ENCODE data around the gene CASTOR1.

CASTOR1 gene

DNA sequence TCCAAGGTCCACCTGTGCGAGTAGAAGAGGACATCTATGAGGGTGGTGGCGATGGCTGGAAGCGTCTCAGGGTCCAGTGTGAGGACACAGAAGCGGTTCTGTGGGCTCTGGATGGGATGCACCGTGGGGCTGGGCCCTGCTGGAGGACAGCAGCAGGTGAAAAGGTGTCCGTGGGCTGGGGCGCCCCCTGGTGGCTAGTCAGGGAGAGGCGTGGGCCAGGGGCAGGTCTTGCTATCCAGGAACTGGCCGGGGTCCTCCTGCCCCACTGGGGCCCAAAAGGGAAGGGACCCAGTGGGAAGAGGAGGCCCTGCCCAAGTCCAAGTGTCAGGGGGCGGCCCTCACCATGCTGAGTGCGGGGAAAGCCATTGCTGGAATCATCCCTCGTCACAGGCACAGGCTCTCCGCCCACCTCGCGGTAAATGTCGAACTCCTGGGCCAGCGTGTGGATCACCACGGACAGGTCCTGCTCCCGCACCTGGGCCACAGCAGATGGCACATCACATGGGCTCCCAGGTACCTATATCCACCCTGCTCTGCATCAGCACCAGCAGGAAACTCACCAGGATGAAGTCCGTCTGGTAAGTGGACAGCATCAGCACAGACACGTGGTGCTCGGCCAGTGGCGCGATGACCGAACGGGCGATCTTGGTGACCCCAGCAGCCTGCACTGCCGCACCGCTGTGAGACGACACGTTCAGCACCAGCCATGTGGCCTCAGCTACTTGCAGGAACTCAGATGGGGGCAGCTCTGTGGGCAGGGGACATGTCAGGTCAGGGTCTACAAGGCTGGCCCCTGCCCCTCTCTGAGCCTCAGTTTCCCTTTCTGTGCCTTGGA, 2.3 kb downstream of the CASTOR1 start:
- no peaks in the 10 kb centered on the region for H4K20me1 ChIP-seq (ENCODE audit: insufficient read depth, low read length, poor library complexity, severe bottlenecking)
- H3K4me3 ChIP-seq (ENCODE audit: low read length, poor library complexity, severe bottlenecking) = no peak overlapping the region
- no peak overlapping the region for H3K9ac ChIP-seq (ENCODE audit: low read depth, low read length, poor library complexity, severe bottlenecking)
- H3K36me3 ChIP-seq (ENCODE audit: insufficient read depth, low read length) = peaks cover 10% of the 10 kb centered on the region; the same call in 1 of the 2 replicates
- H3K9me2 ChIP-seq (replicated peaks; ENCODE audit: low read depth, low read length) = no peaks in the 10 kb centered on the region
- H3K4me1 ChIP-seq (ENCODE audit: insufficient read depth, low read length, poor library complexity, severe bottlenecking) = peaks cover 49% of the 10 kb centered on the region
- H2AFZ ChIP-seq (ENCODE audit: low read length) = no peak overlapping the region
- H3K4me2 ChIP-seq (ENCODE audit: low read depth, low read length, poor library complexity, severe bottlenecking) = no peak overlapping the region
- no peaks in the 10 kb centered on the region for H3K9me3 ChIP-seq (ENCODE audit: insufficient read depth, low read depth, low read length)
- H3F3A ChIP-seq (ENCODE audit: low read depth) = 0 out of 2 replicates have a peak, but pooled peaks cover 8% of the 10 kb centered on the region
- H3K79me2 ChIP-seq (ENCODE audit: insufficient read depth, low read length) = peaks cover 9% of the 10 kb centered on the region
- no peak for TF ChIP-seq EZH2phosphoT487 (IDR thresholded peaks at IDR 0.05; ENCODE audit: borderline replicate concordance)
- TF ChIP-seq, protein P1, sequence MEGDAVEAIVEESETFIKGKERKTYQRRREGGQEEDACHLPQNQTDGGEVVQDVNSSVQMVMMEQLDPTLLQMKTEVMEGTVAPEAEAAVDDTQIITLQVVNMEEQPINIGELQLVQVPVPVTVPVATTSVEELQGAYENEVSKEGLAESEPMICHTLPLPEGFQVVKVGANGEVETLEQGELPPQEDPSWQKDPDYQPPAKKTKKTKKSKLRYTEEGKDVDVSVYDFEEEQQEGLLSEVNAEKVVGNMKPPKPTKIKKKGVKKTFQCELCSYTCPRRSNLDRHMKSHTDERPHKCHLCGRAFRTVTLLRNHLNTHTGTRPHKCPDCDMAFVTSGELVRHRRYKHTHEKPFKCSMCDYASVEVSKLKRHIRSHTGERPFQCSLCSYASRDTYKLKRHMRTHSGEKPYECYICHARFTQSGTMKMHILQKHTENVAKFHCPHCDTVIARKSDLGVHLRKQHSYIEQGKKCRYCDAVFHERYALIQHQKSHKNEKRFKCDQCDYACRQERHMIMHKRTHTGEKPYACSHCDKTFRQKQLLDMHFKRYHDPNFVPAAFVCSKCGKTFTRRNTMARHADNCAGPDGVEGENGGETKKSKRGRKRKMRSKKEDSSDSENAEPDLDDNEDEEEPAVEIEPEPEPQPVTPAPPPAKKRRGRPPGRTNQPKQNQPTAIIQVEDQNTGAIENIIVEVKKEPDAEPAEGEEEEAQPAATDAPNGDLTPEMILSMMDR (conservative IDR thresholded peaks at IDR 0.05; ENCODE audit: low read length) = peak; percentile 83
- H3K27me3 ChIP-seq (ENCODE audit: insufficient read depth, low read length, poor library complexity, severe bottlenecking) = no peaks in the 10 kb centered on the region

DNA sequence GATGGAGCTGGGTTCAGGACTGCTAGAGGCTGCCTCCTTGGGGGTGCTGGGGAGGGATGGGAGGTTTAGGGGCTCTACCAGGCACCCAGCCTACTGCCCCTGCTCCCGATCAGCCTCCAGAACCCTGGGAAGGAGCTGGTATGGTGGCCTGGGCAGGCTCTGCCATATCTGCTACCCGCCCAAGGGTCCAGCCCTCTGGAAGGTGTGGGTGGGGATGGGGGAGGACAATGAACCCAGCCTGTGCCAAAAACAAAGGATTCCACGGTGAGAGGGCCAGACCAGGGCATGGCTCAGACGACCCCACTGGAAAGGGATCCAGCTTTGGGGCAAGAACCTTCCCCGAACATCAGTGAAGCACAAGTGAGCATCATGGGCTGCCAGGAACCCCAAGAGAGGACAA, 3.0 kb downstream of the CASTOR1 start:
- Histone ChIP-seq H3K4me2 (ENCODE audit: low read depth, low read length, poor library complexity, severe bottlenecking) (no peak overlapping the region), H3K9me2 (replicated peaks; ENCODE audit: low read depth, low read length) (no peaks in the 10 kb centered on the region), H3K27me3 (ENCODE audit: insufficient read depth, low read length, poor library complexity, severe bottlenecking) (no peaks in the 10 kb centered on the region), H2AFZ (ENCODE audit: low read length) (no peak overlapping the region), H3K79me2 (ENCODE audit: insufficient read depth, low read length) (peaks cover 9% of the 10 kb centered on the region), H3K36me3 (ENCODE audit: insufficient read depth, low read length) (peaks cover 4% of the 10 kb centered on the region; the same call in 1 of the 2 replicates), H3K4me3 (ENCODE audit: low read length, poor library complexity, severe bottlenecking) (no peak overlapping the region), H3K4me1 (ENCODE audit: insufficient read depth, low read length, poor library complexity, severe bottlenecking) (peaks cover 46% of the 10 kb centered on the region), H3F3A (ENCODE audit: low read depth) (0 out of 2 replicates have a peak, but pooled peaks cover 8% of the 10 kb centered on the region), H3K9ac (ENCODE audit: low read depth, low read length, poor library complexity, severe bottlenecking) (no peak overlapping the region), H3K9me3 (ENCODE audit: insufficient read depth, low read depth, low read length) (no peaks in the 10 kb centered on the region), H4K20me1 (ENCODE audit: insufficient read depth, low read length, poor library complexity, severe bottlenecking) (no peaks in the 10 kb centered on the region)
- TF ChIP-seq, protein P1 (conservative IDR thresholded peaks at IDR 0.05; ENCODE audit: low read length) = no peak
- TF ChIP-seq EZH2phosphoT487 (IDR thresholded peaks at IDR 0.05; ENCODE audit: borderline replicate concordance) = no peak

DNA sequence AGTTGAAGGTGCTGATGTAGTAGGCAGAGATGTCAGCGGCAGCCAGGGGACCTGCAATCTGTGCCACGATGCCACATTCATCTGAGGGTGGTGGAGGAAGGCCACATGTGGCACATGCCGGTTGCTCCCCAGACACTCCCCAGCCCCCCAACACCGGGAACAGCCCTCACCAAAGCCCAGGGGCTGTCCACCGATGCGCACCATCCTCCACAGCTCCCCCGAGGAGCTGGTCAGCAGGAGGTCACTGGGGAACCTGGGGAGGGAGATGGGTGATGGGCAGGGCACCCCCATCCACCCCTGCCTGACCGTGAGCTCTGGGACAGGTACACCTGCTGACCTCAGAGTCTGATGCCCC, 3.5 kb downstream of the CASTOR1 start:
- Histone ChIP-seq H3F3A (ENCODE audit: low read depth) (0 out of 2 replicates have a peak, but pooled peaks cover 8% of the 10 kb centered on the region), H3K4me1 (ENCODE audit: insufficient read depth, low read length, poor library complexity, severe bottlenecking) (peaks cover 41% of the 10 kb centered on the region), H3K27me3 (ENCODE audit: insufficient read depth, low read length, poor library complexity, severe bottlenecking) (no peaks in the 10 kb centered on the region), H3K9me3 (ENCODE audit: insufficient read depth, low read depth, low read length) (no peaks in the 10 kb centered on the region), H3K4me3 (ENCODE audit: low read length, poor library complexity, severe bottlenecking) (no peak overlapping the region), H4K20me1 (ENCODE audit: insufficient read depth, low read length, poor library complexity, severe bottlenecking) (no peaks in the 10 kb centered on the region), H3K9me2 (replicated peaks; ENCODE audit: low read depth, low read length) (no peaks in the 10 kb centered on the region), H3K4me2 (ENCODE audit: low read depth, low read length, poor library complexity, severe bottlenecking) (no peak overlapping the region), H3K79me2 (ENCODE audit: insufficient read depth, low read length) (peaks cover 9% of the 10 kb centered on the region), H2AFZ (ENCODE audit: low read length) (no peak overlapping the region), H3K9ac (ENCODE audit: low read depth, low read length, poor library complexity, severe bottlenecking) (no peak overlapping the region), H3K36me3 (ENCODE audit: insufficient read depth, low read length) (no peaks in the 10 kb centered on the region)
- no peak for TF ChIP-seq EZH2phosphoT487 (IDR thresholded peaks at IDR 0.05; ENCODE audit: borderline replicate concordance)
- TF ChIP-seq, protein P1 (conservative IDR thresholded peaks at IDR 0.05; ENCODE audit: low read length) = no peak

Measured in Loucy (cell line).